ENCODE measurements around the gene GLIS1. TPM values are rescaled to one million over a fixed set of nuclear protein-coding genes. Genes with fewer than 3 reads are reported as not detected.

Gene GLIS1
- total RNA-seq, 1 experiment from 2014 or later: 0.39 TPM

- H3K4me1 ChIP-seq (ENCODE audit: control insufficient read depth in 1 of 2, insufficient read depth in 2 of 2, low read length in 2 of 2): peaks cover 0 to 5% of the 10 kb centered on the region in 2 experiments; a peak in 1 of 4 replicates
- no peaks in the 10 kb centered on the region for H3K9me2 ChIP-seq (ENCODE audit: insufficient read depth)
- no peaks in the 10 kb centered on the region for H3K36me3 ChIP-seq (ENCODE audit: control insufficient read depth in 1 of 2, insufficient read depth in 2 of 2, low read length in 2 of 2)
- CTCF ChIA-PET: no interaction called here
- ATAC-seq (no peak), DNase-seq (ENCODE audit: low read depth, low spot score) (no peak)
- no peaks in the 10 kb centered on the region for H3K9me3 ChIP-seq (ENCODE audit: control insufficient read depth in 1 of 2, insufficient read depth in 1 of 2, low read depth in 1 of 2, low read length in 2 of 2)
- POLR2A ChIA-PET: no interaction called here
- TF ChIP-seq SP1 (IDR thresholded peaks at IDR 0.05; ENCODE audit: low read depth) (no peak), EZH2phosphoT487 (IDR thresholded peaks at IDR 0.05; ENCODE audit: borderline replicate concordance) (no peak), ZFX (IDR thresholded peaks at IDR 0.05) (no peak), REST (IDR thresholded peaks at IDR 0.05; ENCODE audit: low read depth) (no peak), MAX (IDR thresholded peaks at IDR 0.05) (no peak), RAD21 (IDR thresholded peaks at IDR 0.05; ENCODE audit: low read depth) (no peak), YY1 (IDR thresholded peaks at IDR 0.05; ENCODE audit: extremely low read depth, insufficient replicate concordance, low read depth, low read length) (no peak), SIN3A (IDR thresholded peaks at IDR 0.05; ENCODE audit: low read depth) (no peak), ELF1 (IDR thresholded peaks at IDR 0.05; ENCODE audit: borderline replicate concordance, low read depth) (no peak), POLR2AphosphoS5 (IDR thresholded peaks at IDR 0.05; ENCODE audit: low read depth, low read length) (no peak), CTCF (IDR thresholded peaks at IDR 0.05 in 2 of 3, conservative IDR thresholded peaks at IDR 0.05 in 1 of 3; ENCODE audit: borderline replicate concordance in 1 of 3, insufficient read depth in 1 of 3, low read depth in 2 of 3, low read length in 2 of 3) (no peak), CEBPB (IDR thresholded peaks at IDR 0.05; ENCODE audit: low read depth) (no peak), EZH2 (IDR thresholded peaks at IDR 0.05) (no peak), ATF3 (IDR thresholded peaks at IDR 0.05) (no peak), CBX3 (IDR thresholded peaks at IDR 0.05; ENCODE audit: low read depth) (no peak), TCF7L2 (IDR thresholded peaks at IDR 0.05; ENCODE audit: borderline replicate concordance, extremely low read depth, insufficient read depth, insufficient read length) (no peak), POLR2A (IDR thresholded peaks at IDR 0.05; ENCODE audit: borderline replicate concordance, extremely low read depth, insufficient read depth, insufficient read length) (no peak)
- H3K79me2 ChIP-seq (ENCODE audit: insufficient read depth, low read length): no peaks in the 10 kb centered on the region
- intact Hi-C loops (cut with micrococcal nuclease): loop anchor here (10.0 kb wide), 2 partner anchors 333 to 473 kb away; no protein-coding TSS in a partner anchor
- no peak overlapping the region for H3K27ac ChIP-seq (ENCODE audit: low read depth, low read length)
- H4K20me1 ChIP-seq (ENCODE audit: insufficient read depth): no peaks in the 10 kb centered on the region
- H3K9ac ChIP-seq (ENCODE audit: low read length): no peak overlapping the region
- no peak overlapping the region for H3K4me3 ChIP-seq (replicated peaks in 1 of 2; ENCODE audit: low read depth in 1 of 2, low read length in 2 of 2)
- no peak overlapping the region for H2AFZ ChIP-seq (ENCODE audit: low read depth, low read length, poor library complexity, severe bottlenecking)
- no peaks in the 10 kb centered on the region for H3K27me3 ChIP-seq (ENCODE audit: insufficient read depth, low read length)
- no TSS peak for BruUV-seq (replicated peaks)
- no peak overlapping the region for H3K4me2 ChIP-seq (ENCODE audit: low read length)
- RAD21 ChIA-PET (ENCODE audit: low non-redundant PET in 1 of 2, low total read pairs in 2 of 2, uncharacterized antibody in 2 of 2, unreplicated experiment in 2 of 2): no interaction called here
These were observed 257.5 kb downstream of the GLIS1 start for GRCh38 chr1:53481456-53481855.
